SHP77 treated with DMSO at 0.1 percent for 48 hours (cell line): ENCODE measurements around the gene RBM20.
"Not testable (repeated sequence)": the region's sequence is repeated elsewhere in the genome, so short reads cannot be mapped to it uniquely, and the experiment has no call there.

Source experiments
- DNase-seq: peaks from one replicate; lab custom pipeline; 2025; lab: John Stamatoyannopoulos, UW

RBM20 gene

GRCh38 chr10:110643653-110644597 lies at the start of gene RBM20:
Gene RBM20, plus strand, starts transcription at chr10:110644336. Its CDS starts 119 bp downstream, at chr10:110644455.
- DNase-seq = peak; percentile 42

GRCh38 chr10:110597476-110597875 lies 46.7 kb upstream of the RBM20 start:
- no peak for DNase-seq

GRCh38 chr10:110600487-110601101 lies 43.5 kb upstream of the RBM20 start:
- peak; percentile 38 for DNase-seq

GRCh38 chr10:110601581-110601980 lies 42.6 kb upstream of the RBM20 start:
- DNase-seq = no peak

- DNase-seq = no peak
Observed at GRCh38 chr10:110608087-110608486, 36.0 kb upstream of the RBM20 start.

GRCh38 chr10:110609605-110610004 lies 34.5 kb upstream of the RBM20 start:
- DNase-seq = peak; percentile 44

- peak; percentile 50 for DNase-seq
Observed at GRCh38 chr10:110610308-110610774, 33.8 kb upstream of the RBM20 start.

- not testable (repeated sequence) for DNase-seq
Observed at GRCh38 chr10:110610781-110611180, 33.4 kb upstream of the RBM20 start.

- no peak for DNase-seq
Observed at GRCh38 chr10:110612087-110612486, 32.0 kb upstream of the RBM20 start.

GRCh38 chr10:110612629-110613028 lies 31.5 kb upstream of the RBM20 start:
- DNase-seq = no peak

GRCh38 chr10:110613341-110613995 lies 30.7 kb upstream of the RBM20 start:
- DNase-seq = no peak

GRCh38 chr10:110613996-110614495 lies 30.1 kb upstream of the RBM20 start:
- no peak for DNase-seq

- DNase-seq = no peak
Observed at GRCh38 chr10:110615057-110615747, 28.9 kb upstream of the RBM20 start.

GRCh38 chr10:110616493-110617033 lies 27.6 kb upstream of the RBM20 start:
- DNase-seq = no peak

GRCh38 chr10:110617425-110618229 lies 26.5 kb upstream of the RBM20 start:
- DNase-seq = peak; percentile 85

- no peak for DNase-seq
Observed at GRCh38 chr10:110618230-110618610, 25.9 kb upstream of the RBM20 start.

GRCh38 chr10:110619514-110620397 lies 24.4 kb upstream of the RBM20 start:
- DNase-seq = no peak

- DNase-seq = no peak
Observed at GRCh38 chr10:110620398-110620719, 23.8 kb upstream of the RBM20 start.

GRCh38 chr10:110623316-110623715 lies 20.8 kb upstream of the RBM20 start:
- not testable (repeated sequence) for DNase-seq
